ENCODE measurements around the gene PTPRD. TPM values are rescaled to one million over a fixed set of nuclear protein-coding genes. Genes with fewer than 3 reads are reported as not detected.
"Not testable (repeated sequence)": the region's sequence is repeated elsewhere in the genome, so short reads cannot be mapped to it uniquely, and the experiment has no call there.

PTPRD gene
- total and polyA plus RNA-seq, 10 donors = 0.08 to 11.7 (median 2.9) TPM

DNA sequence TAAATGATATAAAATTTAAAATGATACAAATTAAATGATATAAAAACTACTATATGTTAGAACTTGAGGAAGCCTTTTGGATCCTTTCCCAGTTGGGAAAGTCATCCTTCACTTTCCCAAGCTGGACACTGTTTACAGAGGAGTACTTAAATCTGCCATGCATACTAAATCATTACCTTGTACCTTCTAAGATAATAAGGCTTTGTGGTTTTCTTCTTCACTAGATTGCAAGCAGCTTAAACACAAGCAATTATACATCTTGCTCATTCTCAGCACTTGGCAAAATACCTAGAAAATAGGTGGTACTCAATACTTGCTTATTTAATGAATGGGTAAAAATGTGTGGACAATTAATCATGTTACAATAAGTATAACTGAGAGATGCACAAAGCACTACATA, 666.8 kb downstream of the PTPRD start:
- intact Hi-C loops (cut with DNase I; ENCODE audit: low total_unique reads) = no loop called here

DNA sequence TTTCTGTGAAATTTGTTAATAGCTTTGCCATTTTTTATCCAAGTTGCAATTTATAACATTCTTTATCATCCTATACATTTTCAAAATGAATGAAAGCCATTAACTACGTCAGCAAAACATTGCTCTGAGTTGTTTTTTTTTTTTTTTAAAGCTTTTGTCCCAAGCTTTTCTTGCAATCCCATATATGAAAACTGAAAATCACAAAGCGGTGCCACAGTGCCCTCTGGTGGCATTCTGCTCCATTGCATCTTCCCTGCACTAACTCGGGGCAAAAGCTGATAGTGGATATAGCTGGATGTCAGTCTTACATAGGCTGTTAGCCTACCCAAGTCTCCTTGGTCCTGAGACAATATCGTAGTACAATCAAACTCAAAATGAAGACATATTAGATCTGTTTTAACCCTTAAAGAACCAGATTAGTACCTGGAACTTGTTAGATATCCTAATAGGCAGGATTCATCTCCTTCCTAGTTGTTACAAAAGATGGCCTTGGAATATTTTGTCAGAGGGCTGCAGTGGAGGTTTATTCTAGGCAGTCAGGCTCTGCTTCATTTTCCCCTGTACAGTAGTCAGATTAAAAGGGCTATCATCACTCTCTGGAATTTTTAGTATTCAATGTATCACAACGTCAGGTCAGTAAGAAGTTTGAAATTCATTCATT, 669.9 kb downstream of the PTPRD start:
- TF ChIP-seq, protein P1, sequence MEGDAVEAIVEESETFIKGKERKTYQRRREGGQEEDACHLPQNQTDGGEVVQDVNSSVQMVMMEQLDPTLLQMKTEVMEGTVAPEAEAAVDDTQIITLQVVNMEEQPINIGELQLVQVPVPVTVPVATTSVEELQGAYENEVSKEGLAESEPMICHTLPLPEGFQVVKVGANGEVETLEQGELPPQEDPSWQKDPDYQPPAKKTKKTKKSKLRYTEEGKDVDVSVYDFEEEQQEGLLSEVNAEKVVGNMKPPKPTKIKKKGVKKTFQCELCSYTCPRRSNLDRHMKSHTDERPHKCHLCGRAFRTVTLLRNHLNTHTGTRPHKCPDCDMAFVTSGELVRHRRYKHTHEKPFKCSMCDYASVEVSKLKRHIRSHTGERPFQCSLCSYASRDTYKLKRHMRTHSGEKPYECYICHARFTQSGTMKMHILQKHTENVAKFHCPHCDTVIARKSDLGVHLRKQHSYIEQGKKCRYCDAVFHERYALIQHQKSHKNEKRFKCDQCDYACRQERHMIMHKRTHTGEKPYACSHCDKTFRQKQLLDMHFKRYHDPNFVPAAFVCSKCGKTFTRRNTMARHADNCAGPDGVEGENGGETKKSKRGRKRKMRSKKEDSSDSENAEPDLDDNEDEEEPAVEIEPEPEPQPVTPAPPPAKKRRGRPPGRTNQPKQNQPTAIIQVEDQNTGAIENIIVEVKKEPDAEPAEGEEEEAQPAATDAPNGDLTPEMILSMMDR (IDR thresholded peaks at IDR 0.05 in 8 of 11, conservative IDR thresholded peaks at IDR 0.05 in 3 of 11) = peak; percentile 39 to 90 (median 84)
- TF ChIP-seq POLR2A (IDR thresholded peaks at IDR 0.05) = no peak
- Histone ChIP-seq H3K4me3 (no peak overlapping the region), H3K27ac (no peak overlapping the region), H3K27me3 (replicated peaks in 1 of 7) (no peaks in the 10 kb centered on the region), H3K36me3 (no peaks in the 10 kb centered on the region), H3K4me1 (no peaks in the 10 kb centered on the region), H3K9me3 (no peaks in the 10 kb centered on the region)
- intact Hi-C loops (cut with DNase I; ENCODE audit: low total_unique reads) = no loop called here
- peak; percentile 74 for DNase-seq
- 22 to 27% (median 23%) methylated on average over 5 of the region's 5 CpGs for WGBS, 5 donors

More for the DNA sequence above, 666.8 kb downstream of the PTPRD start:
- no peaks in the 10 kb centered on the region for H3K27me3 ChIP-seq (replicated peaks in 1 of 7)
- no peaks in the 10 kb centered on the region for H3K36me3 ChIP-seq
- H3K4me1 ChIP-seq = no peaks in the 10 kb centered on the region
- no peak for TF ChIP-seq POLR2AphosphoS5 (IDR thresholded peaks at IDR 0.05)
- no peak for TF ChIP-seq POLR2A (IDR thresholded peaks at IDR 0.05)
- TF ChIP-seq, protein P1 (IDR thresholded peaks at IDR 0.05 in 8 of 11, conservative IDR thresholded peaks at IDR 0.05 in 3 of 11) = no peak
- no peak overlapping the region for H3K4me3 ChIP-seq
- no peak overlapping the region for H3K27ac ChIP-seq
- no peaks in the 10 kb centered on the region for H3K9me3 ChIP-seq
- no peak for DNase-seq

DNA sequence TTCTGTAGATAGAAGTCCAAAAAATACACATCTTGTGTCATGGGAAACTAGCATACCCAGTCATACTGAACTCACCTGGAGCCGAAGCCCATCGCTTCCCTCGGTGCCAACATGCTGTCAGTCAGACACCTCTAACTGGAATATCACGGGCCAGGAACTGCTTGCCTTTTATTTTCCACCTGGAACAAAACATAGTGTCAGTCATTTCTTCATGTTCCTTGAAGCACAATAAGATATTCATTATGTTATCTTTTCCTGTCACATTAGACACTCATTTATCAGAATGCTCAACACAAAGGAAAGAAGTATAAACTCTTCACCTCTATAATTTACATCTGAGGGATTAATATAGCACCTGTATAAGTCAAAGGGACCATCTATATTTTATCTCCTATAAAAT, 674.4 kb downstream of the PTPRD start:
- DNase-seq = no peak
- intact Hi-C loops (cut with DNase I; ENCODE audit: low total_unique reads) = no loop called here
- no peaks in the 10 kb centered on the region for H3K36me3 ChIP-seq
- TF ChIP-seq POLR2AphosphoS5 (IDR thresholded peaks at IDR 0.05) = no peak
- TF ChIP-seq, protein P1 (IDR thresholded peaks at IDR 0.05 in 8 of 11, conservative IDR thresholded peaks at IDR 0.05 in 3 of 11) = no peak
- no peak for TF ChIP-seq POLR2A (IDR thresholded peaks at IDR 0.05)
- H3K9me3 ChIP-seq = no peaks in the 10 kb centered on the region
- no peak overlapping the region for H3K27ac ChIP-seq
- no peak overlapping the region for H3K4me3 ChIP-seq
- H3K4me1 ChIP-seq = no peaks in the 10 kb centered on the region
- WGBS, 5 donors = 87 to 97% (median 89%) methylated on average over 4 of the region's 4 CpGs
- no peaks in the 10 kb centered on the region for H3K27me3 ChIP-seq (replicated peaks in 1 of 7)

DNA sequence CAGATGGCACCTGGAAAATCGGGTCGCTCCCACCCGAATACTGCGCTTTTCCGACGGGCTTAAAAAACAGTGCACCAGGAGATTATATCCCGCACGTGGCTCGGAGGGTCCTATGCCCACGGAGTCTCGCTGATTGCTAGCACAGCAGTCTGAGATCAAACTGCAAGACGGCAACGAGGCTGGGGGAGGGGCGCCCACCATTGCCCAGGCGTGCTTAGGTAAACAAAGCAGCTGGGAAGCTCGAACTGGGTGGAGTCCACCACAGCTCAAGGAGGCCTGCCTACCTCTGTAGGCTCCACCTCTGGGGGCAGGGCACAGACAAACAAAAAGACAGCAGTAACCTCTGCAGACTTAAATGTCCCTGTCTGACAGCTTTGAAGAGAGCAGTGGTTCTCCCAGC, 681.3 kb downstream of the PTPRD start:
- intact Hi-C loops (cut with DNase I; ENCODE audit: low total_unique reads); H3K36me3 ChIP-seq; H3K4me1 ChIP-seq; H3K4me3 ChIP-seq; DNase-seq; H3K9me3 ChIP-seq; H3K27ac ChIP-seq; H3K27me3 ChIP-seq (replicated peaks in 1 of 7): not testable (repeated sequence)
- 80 to 92% (median 85%) methylated on average over 8 to 16 of the region's 16 CpGs for WGBS, 5 donors

DNA sequence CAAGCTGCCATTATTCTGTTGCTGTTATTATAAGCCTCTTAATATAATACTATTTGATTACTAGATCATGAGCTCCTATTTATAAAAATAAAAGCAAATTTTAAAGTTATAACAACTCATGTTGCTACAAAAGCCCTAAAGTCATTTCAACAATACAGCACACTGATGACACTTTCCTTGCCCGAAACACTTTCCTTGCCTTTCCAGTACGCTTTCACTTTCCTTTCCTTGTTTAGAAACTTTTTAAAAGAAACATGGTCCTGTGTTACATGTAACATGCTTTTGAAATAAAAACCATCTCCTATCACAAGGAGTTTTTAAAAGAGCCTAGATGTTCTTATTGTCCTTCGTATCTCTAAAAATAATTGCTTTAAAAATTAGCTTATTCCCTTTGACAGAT, 688.4 kb downstream of the PTPRD start:
- no peaks in the 10 kb centered on the region for H3K36me3 ChIP-seq
- 34 to 47% (median 38%) methylated on average over 3 of the region's 3 CpGs for WGBS, 5 donors
- H3K9me3 ChIP-seq = no peaks in the 10 kb centered on the region
- DNase-seq = no peak
- H3K4me3 ChIP-seq = peak overlapping the region in 5 of 8 donors; percentile 3 to 47 (median 16)
- TF ChIP-seq POLR2AphosphoS5 (IDR thresholded peaks at IDR 0.05) (no peak), POLR2A (IDR thresholded peaks at IDR 0.05) (no peak)
- TF ChIP-seq, protein P1 (IDR thresholded peaks at IDR 0.05 in 8 of 11, conservative IDR thresholded peaks at IDR 0.05 in 3 of 11) = no peak
- peak overlapping the region in 1 of 8 donors; percentile 2 for H3K27ac ChIP-seq
- intact Hi-C loops (cut with DNase I; ENCODE audit: low total_unique reads) = no loop called here
- H3K4me1 ChIP-seq = no peaks in the 10 kb centered on the region
- H3K27me3 ChIP-seq (replicated peaks in 1 of 7) = no peaks in the 10 kb centered on the region
